ENCODE measurements around the gene VPS13C. TPM values are rescaled to one million over a fixed set of nuclear protein-coding genes. Genes with fewer than 3 reads are reported as not detected.

VPS13C gene
- total and polyA plus RNA-seq, 2 donors (not counting 3 experiments of a cell fraction or from before 2014, with no cell fraction given), result 10.8 to 60.3 TPM

DNA sequence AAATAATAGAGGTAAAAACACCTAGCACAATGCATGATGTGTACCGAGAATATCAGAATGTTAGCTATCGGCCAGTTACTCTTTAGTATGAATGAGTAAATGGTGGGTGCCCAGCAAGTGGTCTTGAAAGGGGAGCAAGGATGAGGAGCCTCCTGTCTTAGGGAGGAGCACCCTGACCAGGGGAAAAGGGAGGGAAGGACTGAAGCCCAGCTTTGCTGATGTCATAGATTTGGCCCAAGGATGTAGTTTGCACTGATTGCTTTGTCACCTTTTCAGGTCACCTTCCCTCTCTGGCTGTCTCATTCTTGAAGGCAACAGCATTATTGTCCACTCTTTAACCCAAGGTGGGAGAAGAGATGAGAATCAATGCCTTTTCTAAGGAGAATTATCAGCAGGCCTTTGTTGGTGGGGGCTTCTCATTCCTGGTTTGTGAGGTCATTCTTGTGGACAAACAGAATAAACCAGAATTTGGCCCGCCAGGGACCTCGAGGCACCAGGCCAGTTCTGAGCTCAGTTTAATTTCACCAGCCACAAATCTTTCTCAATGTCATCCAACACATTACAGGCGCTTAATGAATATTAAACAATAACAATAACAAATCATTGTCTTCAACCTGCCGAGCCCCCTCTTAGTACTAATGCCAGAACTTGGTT is 231.3 kb downstream of the VPS13C start:
- no peak overlapping the region for H2AFZ ChIP-seq (ENCODE audit: low read depth, low read length)
- no peaks in the 10 kb centered on the region for H3K9me1 ChIP-seq (replicated peaks; ENCODE audit: control insufficient read depth, extremely low read depth, insufficient read depth, low read length)
- TF ChIP-seq JUN (IDR thresholded peaks at IDR 0.05; ENCODE audit: borderline replicate concordance, insufficient read depth, insufficient read length, low read depth) (no peak), POLR2A (IDR thresholded peaks at IDR 0.05; ENCODE audit: low read depth, low read length) (no peak), FOS (IDR thresholded peaks at IDR 0.05; ENCODE audit: borderline replicate concordance, insufficient read depth, low read length) (no peak), POLR2AphosphoS5 (IDR thresholded peaks at IDR 0.05; ENCODE audit: insufficient read depth, low read depth, low read length) (no peak), EZH2 (IDR thresholded peaks at IDR 0.05; ENCODE audit: borderline replicate concordance, low read depth, low read length, severe bottlenecking) (no peak), MYC (IDR thresholded peaks at IDR 0.05; ENCODE audit: low read depth, low read length) (no peak), CTCF (IDR thresholded peaks at IDR 0.05; ENCODE audit: extremely low read depth in 1 of 2, insufficient read depth in 1 of 2, low read depth in 1 of 2, low read length in 2 of 2) (no peak), GATA2 (IDR thresholded peaks at IDR 0.05; ENCODE audit: insufficient read depth, insufficient read length, low read depth, low read length) (no peak)
- TF ChIP-seq, protein P1, sequence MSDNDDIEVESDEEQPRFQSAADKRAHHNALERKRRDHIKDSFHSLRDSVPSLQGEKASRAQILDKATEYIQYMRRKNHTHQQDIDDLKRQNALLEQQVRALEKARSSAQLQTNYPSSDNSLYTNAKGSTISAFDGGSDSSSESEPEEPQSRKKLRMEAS (IDR thresholded peaks at IDR 0.05; ENCODE audit: insufficient read depth, insufficient read length), result no peak
- H4K20me1 ChIP-seq (replicated peaks; ENCODE audit: control insufficient read depth, extremely low read depth, insufficient read depth, low read length), result no peaks in the 10 kb centered on the region
- POLR2A ChIA-PET, result no interaction called here
- dilution Hi-C loops (cut with MboI; ENCODE audit: extremely low pct_ligation_motif_present, low sequenced_read_pairs), result no loop called here
- no peak overlapping the region for H3K27ac ChIP-seq (ENCODE audit: insufficient read depth, low read depth, low read length)
- H3K9ac ChIP-seq (replicated peaks; ENCODE audit: extremely low read depth, insufficient read depth, low read length), result no peak overlapping the region
- CTCF ChIA-PET, result interaction anchor here (0.7 to 1.5 kb wide), 2 partner anchors 373 to 634 kb away, joined by 3 to 4 read pairs; no protein-coding TSS in a partner anchor
- BruUV-seq (replicated peaks), result no TSS peak
- H3K79me2 ChIP-seq (ENCODE audit: control insufficient read depth, insufficient read depth, low read length), result no peaks in the 10 kb centered on the region
- FAIRE-seq (no peak), DNase-seq (ENCODE audit: low read depth, low spot score) (no peak)
- H3K27me3 ChIP-seq (ENCODE audit: control insufficient read depth in 2 of 2, insufficient read depth in 2 of 2, low read length in 2 of 2), result peaks cover 3 to 4% of the 10 kb centered on the region in 2 experiments
- no peaks in the 10 kb centered on the region for H3K9me3 ChIP-seq (replicated peaks; ENCODE audit: control insufficient read depth, insufficient read depth, low read length)
- no peaks in the 10 kb centered on the region for H3K36me3 ChIP-seq (ENCODE audit: control insufficient read depth in 2 of 2, extremely low read depth in 1 of 2, insufficient read depth in 2 of 2, low read length in 2 of 2)
- H3K4me3 ChIP-seq (replicated peaks in 1 of 3; ENCODE audit: insufficient read depth in 1 of 3, low read depth in 1 of 3, low read length in 3 of 3), result no peak overlapping the region
- intact Hi-C loops (cut with micrococcal nuclease), result no loop called here
- H3K4me2 ChIP-seq (ENCODE audit: insufficient read depth, low read length), result no peak overlapping the region
- no peaks in the 10 kb centered on the region for H3K4me1 ChIP-seq (ENCODE audit: control insufficient read depth, extremely low read depth, insufficient read depth, low read length)

Measured in endothelial cell of umbilical vein (primary cell).